ENCODE data around the gene TYW1.
"Not testable (repeated sequence)": the region's sequence is repeated elsewhere in the genome, so short reads cannot be mapped to it uniquely, and the experiment has no call there.

TYW1 gene

DNA sequence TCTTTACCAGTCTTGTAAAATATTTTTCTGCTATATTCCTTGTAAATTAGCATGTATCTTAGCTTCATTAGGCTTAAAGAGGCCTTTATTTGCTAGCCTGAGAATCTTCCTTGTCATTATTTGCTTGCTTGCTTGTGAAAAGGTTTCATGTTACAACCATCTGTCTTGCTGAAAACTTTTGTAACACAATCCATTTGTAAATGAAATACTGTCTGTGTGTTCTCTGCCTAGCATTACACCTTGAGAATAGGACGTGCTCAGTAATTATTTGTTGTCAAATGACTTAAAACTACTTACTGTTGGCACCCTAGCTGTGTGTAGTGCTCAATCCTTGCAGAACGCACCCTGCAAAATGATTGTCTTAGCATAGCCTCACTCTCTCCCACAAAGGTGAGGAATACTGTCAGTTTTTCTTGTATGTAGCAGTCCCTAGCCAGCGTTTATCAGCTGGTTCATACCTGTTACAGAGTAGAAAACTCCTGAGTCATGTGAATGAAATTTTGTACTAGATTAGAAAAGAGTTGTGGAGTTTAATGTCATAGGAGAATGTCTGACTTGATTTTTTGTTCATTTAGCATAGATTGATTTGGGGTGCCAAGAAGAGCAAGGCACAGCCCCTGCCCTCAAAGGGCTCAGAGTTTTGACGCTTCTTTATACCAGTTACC, 193.3 kb downstream of the TYW1 start:
- DNase-seq (ENCODE audit: low read depth): not testable (repeated sequence)

- DNase-seq (ENCODE audit: low read depth): not testable (repeated sequence)
Measured at GRCh38 chr7:67191002-67191720, 194.5 kb downstream of the TYW1 start.

DNA sequence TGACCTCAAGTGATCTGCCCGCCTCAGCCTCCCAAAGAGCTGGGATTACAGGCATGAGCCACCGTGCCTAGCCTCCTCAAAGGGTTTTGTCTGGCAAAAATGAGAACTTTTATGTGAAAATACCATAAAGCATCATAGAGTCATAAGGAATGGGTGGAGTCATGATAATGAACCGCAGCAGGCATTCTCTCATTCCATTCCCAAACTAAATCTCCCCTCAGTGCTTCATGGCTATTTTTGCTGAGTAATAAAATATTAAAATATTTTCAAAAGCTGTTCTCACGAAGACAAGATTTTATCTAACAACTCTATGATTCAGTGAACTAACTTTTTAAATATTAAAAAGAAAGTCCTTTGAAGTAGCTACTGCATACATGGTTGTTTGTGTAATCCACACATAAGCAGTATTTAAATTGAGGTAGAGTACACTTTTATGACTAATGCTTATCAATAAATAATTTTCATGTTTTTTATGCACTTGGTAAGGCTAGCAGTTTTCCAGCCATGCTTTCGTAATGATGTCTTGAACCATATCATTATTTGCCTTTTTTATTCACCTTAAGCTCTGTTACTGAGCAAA, 195.6 kb downstream of the TYW1 start:
- not testable (repeated sequence) for DNase-seq (ENCODE audit: low read depth)

GRCh38 chr7:67192889-67193613, 196.4 kb downstream of the TYW1 start:
- not testable (repeated sequence) for DNase-seq (ENCODE audit: low read depth)

GRCh38 chr7:67196176-67196575, 199.5 kb downstream of the TYW1 start:
- not testable (repeated sequence) for DNase-seq (ENCODE audit: low read depth)

DNA sequence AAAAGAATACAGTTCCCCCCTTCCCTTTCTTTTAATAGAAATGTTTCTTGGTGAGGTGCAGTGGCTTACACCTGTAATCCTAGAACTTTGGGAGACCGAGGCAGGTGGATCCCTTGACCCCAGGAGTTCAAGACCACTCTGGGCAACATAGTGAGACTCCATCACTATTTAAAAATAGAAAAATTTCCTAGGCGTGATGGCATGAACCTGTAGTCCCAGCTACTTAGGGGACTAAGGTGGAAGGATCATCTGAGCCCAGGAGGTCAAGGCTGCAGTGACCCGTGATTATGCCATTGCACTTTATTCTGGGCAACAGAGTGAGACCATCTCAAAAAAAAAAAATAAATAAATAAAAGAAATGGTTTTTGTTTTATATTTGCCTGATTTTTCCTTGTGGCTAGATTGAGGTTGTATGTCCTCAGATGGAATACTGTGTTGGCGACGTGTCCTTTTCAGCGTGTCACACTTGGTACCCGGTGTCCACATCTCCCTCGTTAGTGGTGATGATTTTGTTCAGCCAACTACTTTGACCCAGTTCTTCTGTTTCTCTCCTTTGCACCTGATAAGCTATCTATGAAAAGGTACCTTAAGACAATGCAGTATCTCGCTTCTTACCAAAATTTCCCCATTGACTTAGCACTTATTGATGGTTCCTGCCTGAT, 202.4 kb downstream of the TYW1 start:
- DNase-seq (ENCODE audit: low read depth): not testable (repeated sequence)

- not testable (repeated sequence) for DNase-seq (ENCODE audit: low read depth)
Measured at GRCh38 chr7:67205772-67206171, 209.1 kb downstream of the TYW1 start.

DNA sequence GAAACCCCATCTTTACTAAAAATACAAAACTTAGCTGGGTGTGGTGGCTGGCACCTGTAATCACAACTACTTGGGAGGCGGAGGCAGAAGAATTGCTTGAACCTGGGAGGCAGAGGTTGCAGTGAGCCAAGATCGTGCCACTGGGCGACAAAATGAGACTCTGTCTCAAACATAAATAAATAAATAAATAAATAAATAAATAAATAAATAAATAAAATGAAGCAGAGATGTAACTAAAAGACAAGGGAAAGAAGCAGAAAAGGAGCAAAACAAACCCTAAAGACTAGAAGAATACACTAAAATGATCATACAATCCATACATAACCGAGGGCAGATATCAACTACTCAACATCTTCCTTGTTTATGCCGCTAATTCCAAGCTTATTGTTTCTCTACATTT, 209.8 kb downstream of the TYW1 start:
- no peak for DNase-seq (ENCODE audit: low read depth)

DNA sequence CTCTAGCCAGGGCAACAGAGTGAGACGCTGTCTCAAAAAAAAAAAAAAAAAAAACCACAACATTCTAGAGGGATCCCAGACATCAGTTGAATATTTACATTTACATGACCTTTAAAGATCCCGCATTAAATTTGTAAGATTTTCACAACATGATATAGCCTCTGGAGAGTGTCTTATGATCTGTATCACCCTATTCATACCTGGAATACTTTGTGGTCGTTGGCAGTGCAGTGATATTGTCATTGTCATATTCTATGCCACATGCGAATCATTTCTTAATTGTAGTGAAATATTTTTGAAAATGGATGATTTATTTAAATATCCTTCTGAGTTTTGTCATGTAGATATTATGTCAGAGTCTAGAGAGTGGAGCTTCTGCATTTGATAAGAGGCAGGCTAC, 212.0 kb downstream of the TYW1 start:
- DNase-seq (ENCODE audit: low read depth): not testable (repeated sequence)

GRCh38 chr7:67209256-67209655, 212.6 kb downstream of the TYW1 start:
- no peak for DNase-seq (ENCODE audit: low read depth)

- no peak for DNase-seq (ENCODE audit: low read depth)
Measured at GRCh38 chr7:67210567-67210966, 213.9 kb downstream of the TYW1 start.

- not testable (repeated sequence) for DNase-seq (ENCODE audit: low read depth)
Measured at GRCh38 chr7:67211650-67212330, 215.2 kb downstream of the TYW1 start.

- not testable (repeated sequence) for DNase-seq (ENCODE audit: low read depth)
Measured at GRCh38 chr7:67213038-67213437, 216.4 kb downstream of the TYW1 start.

GRCh38 chr7:67223551-67223950, 226.9 kb downstream of the TYW1 start:
- not testable (repeated sequence) for DNase-seq (ENCODE audit: low read depth)

- DNase-seq (ENCODE audit: low read depth): not testable (repeated sequence)
Measured at GRCh38 chr7:67226340-67226907, 229.8 kb downstream of the TYW1 start.

GRCh38 chr7:67226967-67227366, 230.3 kb downstream of the TYW1 start:
- not testable (repeated sequence) for DNase-seq (ENCODE audit: low read depth)

GRCh38 chr7:67229018-67229417, 232.4 kb downstream of the TYW1 start:
- DNase-seq (ENCODE audit: low read depth): not testable (repeated sequence)

GRCh38 chr7:67230029-67230428, 233.4 kb downstream of the TYW1 start:
- DNase-seq (ENCODE audit: low read depth): not testable (repeated sequence)

DNA sequence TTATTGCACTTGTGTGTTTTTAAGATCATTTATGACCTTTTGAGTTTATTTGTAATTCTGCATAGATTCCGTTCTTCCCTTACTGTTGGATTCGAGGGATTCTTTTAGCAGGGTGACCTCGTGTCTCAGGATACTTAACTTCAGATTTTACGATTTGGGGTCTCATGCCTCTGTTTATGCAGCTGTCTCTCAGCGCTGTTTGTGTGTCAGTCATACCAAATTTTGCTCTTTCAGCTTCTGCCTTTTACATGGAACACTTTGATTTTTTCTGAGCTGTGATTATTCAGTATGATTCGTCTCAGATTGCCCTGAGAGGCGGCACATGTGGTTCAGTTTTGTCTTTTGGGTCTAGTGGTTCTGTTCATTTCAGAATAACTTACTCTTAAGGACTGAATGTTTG, 236.9 kb downstream of the TYW1 start:
- DNase-seq (ENCODE audit: low read depth): not testable (repeated sequence)

- not testable (repeated sequence) for DNase-seq (ENCODE audit: low read depth)
Measured at GRCh38 chr7:67236216-67236615, 239.6 kb downstream of the TYW1 start.

DNA sequence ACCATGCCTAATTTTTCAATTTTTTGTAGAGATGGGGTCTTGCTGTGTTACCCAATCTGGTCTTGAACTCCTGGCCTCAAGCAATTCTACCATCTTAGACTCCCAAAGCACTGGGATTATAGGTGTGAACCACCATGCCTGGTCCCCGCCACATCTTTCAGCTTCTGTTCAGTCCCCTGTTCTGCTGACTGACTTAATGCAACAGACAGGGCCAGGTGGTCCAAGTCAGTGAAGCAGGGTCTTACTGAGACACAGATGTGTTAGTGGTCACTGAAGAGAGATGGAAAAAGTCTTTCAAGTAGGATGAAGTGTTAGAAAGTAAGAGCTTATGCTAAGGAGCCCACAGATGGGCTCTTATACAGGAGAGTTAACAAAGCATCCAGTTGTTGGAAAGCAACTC, 246.2 kb downstream of the TYW1 start:
- DNase-seq (ENCODE audit: low read depth): not testable (repeated sequence)
